ENCODE results near the gene SCAMP3. TPM values are rescaled to one million over a fixed set of nuclear protein-coding genes. Genes with fewer than 3 reads are reported as not detected.

SCAMP3 gene
- 48.8 and 83.8 TPM in 2 replicates for total RNA-seq

GRCh38 chr1:155261852-155262673, at the start of gene SCAMP3:
SCAMP3 (minus strand) TSS chr1:155262360; CDS start chr1:155262151, 209 bp downstream.

GRCh38 chr1:155308493-155309422, 46.6 kb upstream of the SCAMP3 start, which contains the start of gene FDPS:
FDPS (plus strand) TSS chr1:155308866; CDS start chr1:155309790, 924 bp downstream.

GRCh38 chr1:155301342-155301841, 39.2 kb upstream of the SCAMP3 start, which contains the start of gene PKLR:
PKLR (minus strand) TSS chr1:155301438; CDS start chr1:155301395, 43 bp downstream.

GRCh38 chr1:155277070-155277901, 15.1 kb upstream of the SCAMP3 start, which contains the start of gene HCN3:
HCN3 (plus strand) TSS chr1:155277463; CDS start chr1:155277591, 128 bp downstream.

GRCh38 chr1:155273343-155274245, 11.4 kb upstream of the SCAMP3 start, which contains the start of gene CLK2:
CLK2 (minus strand) TSS chr1:155273504; CDS start chr1:155270977, 2,527 bp downstream.

GRCh38 chr1:155255243-155256007, 6.7 kb downstream of the SCAMP3 start, which contains the start of gene ENTREP3:
ENTREP3 (minus strand) TSS chr1:155255483; CDS start chr1:155254877, 606 bp downstream.

GRCh38 chr1:155208541-155209311, 53.4 kb downstream of the SCAMP3 start, which contains the start of gene MTX1:
MTX1 (plus strand) TSS chr1:155208695; CDS start chr1:155208805, 110 bp downstream.

GRCh38 chr1:155207806-155208540, 54.2 kb downstream of the SCAMP3 start, which contains the start of gene THBS3:
THBS3 (minus strand) TSS chr1:155207897; CDS start chr1:155207876, 21 bp downstream.

Other genes with a start within 250 kb of the SCAMP3 start
- gene DCST2, start 228.6 kb downstream of the SCAMP3 start, total RNA-seq: 0.07 TPM in 1 of 2 replicates, not detected in the other
- gene DCST1, start 228.5 kb downstream of the SCAMP3 start, total RNA-seq: not detected in 2 replicates
- 296 and 381 TPM in 2 replicates for gene ADAM15, start 211.0 kb downstream of the SCAMP3 start, total RNA-seq
- gene EFNA4, start 198.6 kb downstream of the SCAMP3 start, total RNA-seq: 25.0 and 26.7 TPM in 2 replicates
- 20.9 and 33.1 TPM in 2 replicates for gene EFNA3, start 183.5 kb downstream of the SCAMP3 start, total RNA-seq
- gene EFNA1, start 134.5 kb downstream of the SCAMP3 start, total RNA-seq: 26.1 and 41.9 TPM in 2 replicates
- 46.4 and 54.8 TPM in 2 replicates for gene SLC50A1, start 126.5 kb downstream of the SCAMP3 start, total RNA-seq
- gene DPM3, start 121.8 kb downstream of the SCAMP3 start, total RNA-seq: 32.6 and 44.4 TPM in 2 replicates
- gene KRTCAP2, start 89.1 kb downstream of the SCAMP3 start, total RNA-seq: 88.1 and 130 TPM in 2 replicates
- gene TRIM46, start 88.5 kb downstream of the SCAMP3 start, total RNA-seq: 1.8 and 3.0 TPM in 2 replicates
- gene THBS3, start 54.5 kb downstream of the SCAMP3 start, total RNA-seq: 4.8 and 8.2 TPM in 2 replicates
- 72.9 and 101 TPM in 2 replicates for gene MTX1, start 53.7 kb downstream of the SCAMP3 start, total RNA-seq
- gene ENTREP3, start 6.9 kb downstream of the SCAMP3 start, total RNA-seq: 20.9 and 28.0 TPM in 2 replicates
- 21.6 and 32.8 TPM in 2 replicates for gene CLK2, start 11.1 kb upstream of the SCAMP3 start, total RNA-seq
- 0.28 and 1.3 TPM in 2 replicates for gene HCN3, start 15.1 kb upstream of the SCAMP3 start, total RNA-seq
- 0.28 TPM in 1 of 2 replicates, not detected in the other for gene PKLR, start 39.1 kb upstream of the SCAMP3 start, total RNA-seq
- 420 and 512 TPM in 2 replicates for gene FDPS, start 46.5 kb upstream of the SCAMP3 start, total RNA-seq
- 39.1 and 41.8 TPM in 2 replicates for gene RUSC1, start 58.5 kb upstream of the SCAMP3 start, total RNA-seq